Esophagus squamous epithelium (tissue), 4 donors: Measurements from ENCODE around the gene MINDY4.

Source experiments
- POLR2A ChIP-seq, 4 donors: fragments of 450-650 bp; IDR thresholded peaks; one replicate each; pipeline ENCODE4 v1.6.1; 2017; ENCODE audit warnings: antibody characterized with exemption in 4 of 4, mild to moderate bottlenecking in 4 of 4, moderate library complexity in 3 of 4
- TF ChIP-seq, protein P1 (sequence below), 6 experiments: fragments of 450-650 bp in 4 of 6; fragments of 200-600 bp in 2 of 6; sonication (generic) in 2 of 6; IDR thresholded peaks; one replicate each; pipeline ENCODE4 v1.5.1; 2016 to 2019; ENCODE audit warnings: antibody characterized with exemption in 6 of 6, mild to moderate bottlenecking in 4 of 6, moderate library complexity in 4 of 6

DNA sequence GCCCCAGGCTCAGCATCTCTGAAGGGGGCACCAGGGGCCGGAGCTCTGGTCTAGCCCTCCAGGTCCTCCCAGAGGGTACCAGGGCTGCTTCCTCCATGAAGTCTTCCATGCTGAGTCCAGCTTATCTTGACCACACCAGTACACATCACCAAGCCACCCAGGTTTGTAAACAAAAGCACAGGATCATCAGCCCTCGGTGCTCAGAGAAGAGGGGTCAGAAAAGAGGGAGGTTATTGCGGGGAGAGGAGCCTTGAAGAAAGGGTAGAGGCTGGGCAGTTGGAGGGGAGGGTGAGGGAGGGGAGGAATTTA lies 164.3 kb downstream of the MINDY4 start:
- TF ChIP-seq, protein P1, sequence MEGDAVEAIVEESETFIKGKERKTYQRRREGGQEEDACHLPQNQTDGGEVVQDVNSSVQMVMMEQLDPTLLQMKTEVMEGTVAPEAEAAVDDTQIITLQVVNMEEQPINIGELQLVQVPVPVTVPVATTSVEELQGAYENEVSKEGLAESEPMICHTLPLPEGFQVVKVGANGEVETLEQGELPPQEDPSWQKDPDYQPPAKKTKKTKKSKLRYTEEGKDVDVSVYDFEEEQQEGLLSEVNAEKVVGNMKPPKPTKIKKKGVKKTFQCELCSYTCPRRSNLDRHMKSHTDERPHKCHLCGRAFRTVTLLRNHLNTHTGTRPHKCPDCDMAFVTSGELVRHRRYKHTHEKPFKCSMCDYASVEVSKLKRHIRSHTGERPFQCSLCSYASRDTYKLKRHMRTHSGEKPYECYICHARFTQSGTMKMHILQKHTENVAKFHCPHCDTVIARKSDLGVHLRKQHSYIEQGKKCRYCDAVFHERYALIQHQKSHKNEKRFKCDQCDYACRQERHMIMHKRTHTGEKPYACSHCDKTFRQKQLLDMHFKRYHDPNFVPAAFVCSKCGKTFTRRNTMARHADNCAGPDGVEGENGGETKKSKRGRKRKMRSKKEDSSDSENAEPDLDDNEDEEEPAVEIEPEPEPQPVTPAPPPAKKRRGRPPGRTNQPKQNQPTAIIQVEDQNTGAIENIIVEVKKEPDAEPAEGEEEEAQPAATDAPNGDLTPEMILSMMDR (IDR thresholded peaks at IDR 0.05), result no peak
- TF ChIP-seq POLR2A (IDR thresholded peaks at IDR 0.05), result no peak
